Endothelial cell (in vitro differentiated cells): ENCODE measurements around the gene LMTK3. TPM values are rescaled to one million over a fixed set of nuclear protein-coding genes. Genes with fewer than 3 reads are reported as not detected.
"Not testable (repeated sequence)": the region's sequence is repeated elsewhere in the genome, so short reads cannot be mapped to it uniquely, and the experiment has no call there.

ENCODE experiments used
- DNase-seq: peaks from one replicate; pipeline ENCODE4 v3.0.0; 2021; ENCODE audit warnings: low spot score
- H3K27ac Mint-ChIP-seq: one replicate; pipeline ENCODE4 v1.8.0; 2021; ENCODE audit warnings: mixed read lengths, inconsistent platforms; ENCODE audit not compliant: unreplicated experiment
- H3K27me3 Mint-ChIP-seq: one replicate; pipeline ENCODE4 v1.8.0; 2021; ENCODE audit warnings: mild to moderate bottlenecking, moderate library complexity, mixed read lengths, inconsistent platforms; ENCODE audit not compliant: unreplicated experiment
- H3K36me3 Mint-ChIP-seq: one replicate; pipeline ENCODE4 v1.8.0; 2021; ENCODE audit warnings: mild to moderate bottlenecking, low read depth, mixed read lengths, inconsistent platforms; ENCODE audit not compliant: unreplicated experiment
- H3K4me1 Mint-ChIP-seq: one replicate; pipeline ENCODE4 v1.8.0; 2021; ENCODE audit warnings: mild to moderate bottlenecking, mixed read lengths, inconsistent platforms; ENCODE audit not compliant: unreplicated experiment
- H3K4me3 Mint-ChIP-seq: one replicate; pipeline ENCODE4 v1.8.0; 2021; ENCODE audit warnings: mild to moderate bottlenecking, mixed read lengths, inconsistent platforms; ENCODE audit not compliant: unreplicated experiment
- H3K9me3 Mint-ChIP-seq: one replicate; pipeline ENCODE4 v1.8.0; 2021; ENCODE audit warnings: mixed read lengths, inconsistent platforms; ENCODE audit not compliant: unreplicated experiment
- CTCF ChIP-seq: fragments of 200-600 bp; sonication (generic); IDR thresholded peaks from one replicate; pipeline ENCODE4 v1.5.0; 2021; ENCODE audit warnings: antibody characterized with exemption; ENCODE audit not compliant: unreplicated experiment
- total RNA-seq: library from RNA; stranded (reverse); fragmentation: NEBNext Ultra II Directional; extraction: Animal tissue kit (Norgen Biotek cat#: 25700); gene quantifications from one replicate; pipeline ENCODE4 v1.2.1, GENCODE V29; 2021; ENCODE audit not compliant: unreplicated experiment

The LMTK3 gene
- total RNA-seq, 1 donor from 2014 or later, result 3.0 TPM

DNA sequence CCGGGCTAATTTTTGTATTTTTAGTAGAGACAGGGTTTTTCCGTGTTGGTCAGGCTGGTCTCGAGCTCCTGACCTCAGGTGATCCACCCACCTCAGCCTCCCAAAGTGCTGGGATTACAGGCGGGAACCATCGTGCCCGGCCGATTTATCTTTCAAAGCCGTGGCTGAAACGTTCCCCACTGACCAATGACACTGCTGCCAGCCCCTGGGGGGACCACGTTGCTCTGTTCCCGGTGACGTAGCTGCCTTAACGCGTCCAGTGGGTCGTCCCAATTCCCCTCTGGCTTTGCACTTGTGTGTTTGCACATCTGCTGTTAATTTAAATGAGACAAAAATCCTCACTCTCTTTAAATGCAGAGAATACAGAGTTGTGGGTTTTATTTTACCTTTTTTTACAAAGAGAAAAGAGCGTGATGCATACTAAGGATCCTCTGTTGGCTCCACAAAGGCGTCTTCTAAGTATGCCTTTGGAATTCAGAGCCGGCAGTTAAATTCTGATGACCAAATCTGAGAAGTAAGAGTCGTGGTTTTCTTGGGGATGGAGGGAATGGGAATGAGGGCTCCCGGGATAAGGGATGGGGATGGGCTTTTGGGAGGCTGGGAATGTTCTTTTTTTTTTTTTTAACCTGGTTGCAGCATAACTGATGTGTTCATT, 18.6 kb upstream of the LMTK3 start:
- Mint-ChIP-seq H3K36me3 (no peaks in the 10 kb centered on the region), H3K27ac (no peak overlapping the region), H3K27me3 (peaks cover 3% of the 10 kb centered on the region)

GRCh38 chr19:48529156-48529555, 17.5 kb upstream of the LMTK3 start:
- Mint-ChIP-seq H3K27me3 (peaks cover 3% of the 10 kb centered on the region), H3K9me3 (no peaks in the 10 kb centered on the region), H3K4me3 (no peak overlapping the region), H3K27ac (no peak overlapping the region), H3K36me3 (no peaks in the 10 kb centered on the region), H3K4me1 (no peaks in the 10 kb centered on the region)
- TF ChIP-seq CTCF, result no peak
- no peak for DNase-seq

More for the DNA sequence above, 18.6 kb upstream of the LMTK3 start:
- DNase-seq, result no peak
- Mint-ChIP-seq H3K9me3 (no peaks in the 10 kb centered on the region), H3K4me3 (no peak overlapping the region), H3K4me1 (no peaks in the 10 kb centered on the region)
- TF ChIP-seq CTCF, result no peak

GRCh38 chr19:48524732-48525131, 13.1 kb upstream of the LMTK3 start:
- Mint-ChIP-seq H3K36me3 (no peaks in the 10 kb centered on the region), H3K4me3 (no peak overlapping the region), H3K9me3 (no peaks in the 10 kb centered on the region), H3K27ac (no peak overlapping the region), H3K4me1 (no peaks in the 10 kb centered on the region), H3K27me3 (peaks cover 3% of the 10 kb centered on the region)
- no peak for DNase-seq
- TF ChIP-seq CTCF, result no peak

GRCh38 chr19:48524221-48524620, 12.6 kb upstream of the LMTK3 start:
- Mint-ChIP-seq H3K27ac (no peak overlapping the region), H3K27me3 (peaks cover 3% of the 10 kb centered on the region), H3K4me3 (no peak overlapping the region), H3K9me3 (no peaks in the 10 kb centered on the region), H3K4me1 (no peaks in the 10 kb centered on the region), H3K36me3 (no peaks in the 10 kb centered on the region)
- DNase-seq, result no peak
- no peak for TF ChIP-seq CTCF

- no peak for DNase-seq
Measured at GRCh38 chr19:48520134-48520533, 8.5 kb upstream of the LMTK3 start.

GRCh38 chr19:48519426-48519825, 7.8 kb upstream of the LMTK3 start:
- not testable (repeated sequence) for H3K36me3 Mint-ChIP-seq, H3K4me1 Mint-ChIP-seq, H3K27ac Mint-ChIP-seq, DNase-seq, H3K9me3 Mint-ChIP-seq, H3K27me3 Mint-ChIP-seq, H3K4me3 Mint-ChIP-seq

More at GRCh38 chr19:48520134-48520533, 8.5 kb upstream of the LMTK3 start:
- Mint-ChIP-seq H3K4me3 (no peak overlapping the region), H3K9me3 (no peaks in the 10 kb centered on the region), H3K4me1 (no peaks in the 10 kb centered on the region), H3K27me3 (no peaks in the 10 kb centered on the region), H3K36me3 (no peaks in the 10 kb centered on the region), H3K27ac (no peak overlapping the region)
- TF ChIP-seq CTCF, result no peak
